Measurements from ENCODE around the gene CDH13. TPM values are rescaled to one million over a fixed set of nuclear protein-coding genes. Genes with fewer than 3 reads are reported as not detected.

CDH13 gene
- total RNA-seq, 1 donor from 2014 or later: 166 TPM

GRCh38 chr16:83456934-83457333 lies 830.2 kb downstream of the CDH13 start:
- intact Hi-C loops (cut with DNase I): no loop called here
- DNase-seq (peak; percentile 51), ATAC-seq (ENCODE audit: poor library complexity) (peak; percentile 78)

- ATAC-seq (ENCODE audit: poor library complexity) (no peak), DNase-seq (no peak)
- intact Hi-C loops (cut with DNase I): no loop called here
Measured at GRCh38 chr16:83458612-83459011, 831.8 kb downstream of the CDH13 start.

- intact Hi-C loops (cut with DNase I): no loop called here
- ATAC-seq (ENCODE audit: poor library complexity) (no peak), DNase-seq (no peak)
Measured at GRCh38 chr16:83464991-83465390, 838.2 kb downstream of the CDH13 start.

GRCh38 chr16:83470416-83470815 lies 843.6 kb downstream of the CDH13 start:
- intact Hi-C loops (cut with DNase I): no loop called here
- ATAC-seq (ENCODE audit: poor library complexity) (no peak), DNase-seq (no peak)

- intact Hi-C loops (cut with DNase I): no loop called here
- ATAC-seq (ENCODE audit: poor library complexity): no peak
- DNase-seq: no peak
Measured at GRCh38 chr16:83472776-83473501, 846.2 kb downstream of the CDH13 start.

- ATAC-seq (ENCODE audit: poor library complexity) (peak; percentile 90), DNase-seq (no peak)
- intact Hi-C loops (cut with DNase I): no loop called here
Measured at GRCh38 chr16:83473926-83474650, 847.3 kb downstream of the CDH13 start.

- DNase-seq (no peak), ATAC-seq (ENCODE audit: poor library complexity) (no peak)
- intact Hi-C loops (cut with DNase I): no loop called here
Measured at GRCh38 chr16:83475108-83475507, 848.3 kb downstream of the CDH13 start.

GRCh38 chr16:83481589-83481988 lies 854.8 kb downstream of the CDH13 start:
- no peak for ATAC-seq (ENCODE audit: poor library complexity)
- intact Hi-C loops (cut with DNase I): no loop called here

GRCh38 chr16:83482545-83483162 lies 855.9 kb downstream of the CDH13 start:
- intact Hi-C loops (cut with DNase I): no loop called here
- ATAC-seq (ENCODE audit: poor library complexity) (peak; percentile 90), DNase-seq (no peak)

More at GRCh38 chr16:83481589-83481988, 854.8 kb downstream of the CDH13 start:
- DNase-seq: no peak

GRCh38 chr16:83490073-83490472 lies 863.3 kb downstream of the CDH13 start:
- intact Hi-C loops (cut with DNase I): no loop called here
- ATAC-seq (ENCODE audit: poor library complexity): no peak

GRCh38 chr16:83494459-83494858 lies 867.7 kb downstream of the CDH13 start:
- intact Hi-C loops (cut with DNase I): no loop called here
- ATAC-seq (ENCODE audit: poor library complexity) (no peak), DNase-seq (no peak)

More at GRCh38 chr16:83490073-83490472, 863.3 kb downstream of the CDH13 start:
- DNase-seq: no peak

- ATAC-seq (ENCODE audit: poor library complexity) (no peak), DNase-seq (no peak)
- intact Hi-C loops (cut with DNase I): no loop called here
Measured at GRCh38 chr16:83501481-83501880, 874.7 kb downstream of the CDH13 start.

GRCh38 chr16:83508295-83508694 lies 881.5 kb downstream of the CDH13 start:
- ATAC-seq (ENCODE audit: poor library complexity): no peak
- intact Hi-C loops (cut with DNase I): no loop called here
- no peak for DNase-seq

- intact Hi-C loops (cut with DNase I): no loop called here
- ATAC-seq (ENCODE audit: poor library complexity) (no peak), DNase-seq (no peak)
Measured at GRCh38 chr16:83509316-83509715, 882.5 kb downstream of the CDH13 start.

- intact Hi-C loops (cut with DNase I): no loop called here
- ATAC-seq (ENCODE audit: poor library complexity) (no peak), DNase-seq (no peak)
Measured at GRCh38 chr16:83510906-83511305, 884.1 kb downstream of the CDH13 start.

- no peak for ATAC-seq (ENCODE audit: poor library complexity)
- intact Hi-C loops (cut with DNase I): no loop called here
- no peak for DNase-seq
Measured at GRCh38 chr16:83513008-83513755, 886.4 kb downstream of the CDH13 start.

GRCh38 chr16:83515395-83515794 lies 888.6 kb downstream of the CDH13 start:
- intact Hi-C loops (cut with DNase I): no loop called here
- no peak for DNase-seq
- ATAC-seq (ENCODE audit: poor library complexity): no peak

GRCh38 chr16:83516931-83517330 lies 890.2 kb downstream of the CDH13 start:
- intact Hi-C loops (cut with DNase I): no loop called here
- ATAC-seq (ENCODE audit: poor library complexity) (no peak), DNase-seq (no peak)

- intact Hi-C loops (cut with DNase I): no loop called here
- ATAC-seq (ENCODE audit: poor library complexity) (no peak), DNase-seq (no peak)
Measured at GRCh38 chr16:83517398-83517797, 890.6 kb downstream of the CDH13 start.

Measured in Right ventricle myocardium superior (tissue), 1 donor.